ENCODE data around the gene CCER1. TPM values are rescaled to one million over a fixed set of nuclear protein-coding genes. Genes with fewer than 3 reads are reported as not detected.
A peak's percentile ranks its signal among the peaks of the same experiment; 100 is the strongest.

The CCER1 gene
- total and polyA plus RNA-seq, 2 donors (not counting 1 experiment from before 2014, with no cell fraction given), result not detected

- no peaks in the 10 kb centered on the region for H3K9me3 ChIP-seq (ENCODE audit: control insufficient read depth, insufficient read depth, low read depth, low read length)
- no peak for TF ChIP-seq EZH2 (IDR thresholded peaks at IDR 0.05; ENCODE audit: low read length, missing control alignments)
- TF ChIP-seq, protein P1, sequence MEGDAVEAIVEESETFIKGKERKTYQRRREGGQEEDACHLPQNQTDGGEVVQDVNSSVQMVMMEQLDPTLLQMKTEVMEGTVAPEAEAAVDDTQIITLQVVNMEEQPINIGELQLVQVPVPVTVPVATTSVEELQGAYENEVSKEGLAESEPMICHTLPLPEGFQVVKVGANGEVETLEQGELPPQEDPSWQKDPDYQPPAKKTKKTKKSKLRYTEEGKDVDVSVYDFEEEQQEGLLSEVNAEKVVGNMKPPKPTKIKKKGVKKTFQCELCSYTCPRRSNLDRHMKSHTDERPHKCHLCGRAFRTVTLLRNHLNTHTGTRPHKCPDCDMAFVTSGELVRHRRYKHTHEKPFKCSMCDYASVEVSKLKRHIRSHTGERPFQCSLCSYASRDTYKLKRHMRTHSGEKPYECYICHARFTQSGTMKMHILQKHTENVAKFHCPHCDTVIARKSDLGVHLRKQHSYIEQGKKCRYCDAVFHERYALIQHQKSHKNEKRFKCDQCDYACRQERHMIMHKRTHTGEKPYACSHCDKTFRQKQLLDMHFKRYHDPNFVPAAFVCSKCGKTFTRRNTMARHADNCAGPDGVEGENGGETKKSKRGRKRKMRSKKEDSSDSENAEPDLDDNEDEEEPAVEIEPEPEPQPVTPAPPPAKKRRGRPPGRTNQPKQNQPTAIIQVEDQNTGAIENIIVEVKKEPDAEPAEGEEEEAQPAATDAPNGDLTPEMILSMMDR (conservative IDR thresholded peaks at IDR 0.05 in 1 of 2, IDR thresholded peaks at IDR 0.05 in 1 of 2; ENCODE audit: low read depth in 1 of 2, low read length in 2 of 2), result no peak
- H3K27me3 ChIP-seq (ENCODE audit: control insufficient read depth, insufficient read depth, low read length), result no peaks in the 10 kb centered on the region
- no peaks in the 10 kb centered on the region for H3K79me2 ChIP-seq (ENCODE audit: control insufficient read depth, insufficient read depth, low read length)
- no peak overlapping the region for H3K4me3 ChIP-seq (replicated peaks in 1 of 4; ENCODE audit: control extremely low read depth in 1 of 4, insufficient read depth in 1 of 4, low read depth in 3 of 4, low read length in 4 of 4)
- H2AFZ ChIP-seq (ENCODE audit: low read length), result no peak overlapping the region
- H3K4me1 ChIP-seq (ENCODE audit: control insufficient read depth, extremely low read depth, insufficient read depth, low read length), result peaks cover 3% of the 10 kb centered on the region
- no peaks in the 10 kb centered on the region for H3K36me3 ChIP-seq (ENCODE audit: control insufficient read depth, insufficient read depth, low read length)
- H3K9ac ChIP-seq (ENCODE audit: insufficient read depth, low read length), result no peak overlapping the region
- DNase-seq (ENCODE audit: low read depth in 2 of 2), result no peak
- no peaks in the 10 kb centered on the region for H4K20me1 ChIP-seq (ENCODE audit: control insufficient read depth, extremely low read depth, insufficient read depth, low read length)
- H3K27ac ChIP-seq (ENCODE audit: insufficient read depth, low read length), result no peak overlapping the region
- H3K4me2 ChIP-seq (ENCODE audit: extremely low read depth, insufficient read depth, low read length), result no peak overlapping the region
Observed at GRCh38 chr12:90943255-90943654, 11.7 kb downstream of the CCER1 start.

DNA sequence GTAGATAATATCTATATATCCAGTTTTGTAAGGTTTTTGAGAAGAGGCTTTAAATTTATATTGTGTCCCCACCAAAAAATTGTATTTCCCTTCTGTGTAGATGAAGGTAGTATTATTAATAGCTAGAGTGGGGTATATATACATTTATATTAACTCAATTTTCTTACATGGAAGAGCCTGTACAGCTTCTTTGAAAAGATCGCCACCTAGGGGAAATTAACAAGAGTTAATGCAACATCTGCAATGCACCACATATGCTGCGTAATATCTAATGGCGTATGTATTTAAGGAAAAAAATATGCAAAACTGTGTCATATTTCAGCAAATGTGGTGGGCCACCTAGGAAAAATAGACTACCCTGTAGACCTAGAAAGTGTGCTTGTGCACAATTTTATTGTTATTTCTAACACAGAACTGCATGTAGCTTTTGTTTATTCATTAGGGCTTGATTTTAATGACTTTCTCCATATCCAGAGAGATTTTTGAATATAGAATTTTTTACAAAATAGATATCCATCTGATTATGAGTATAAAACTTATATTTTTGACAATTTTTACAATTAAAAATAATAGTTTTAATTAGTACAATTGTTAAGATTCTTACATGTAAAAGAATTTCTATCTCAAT lies 14.0 kb downstream of the CCER1 start:
- no peak for TF ChIP-seq EZH2 (IDR thresholded peaks at IDR 0.05; ENCODE audit: low read length, missing control alignments)
- TF ChIP-seq, protein P1 (conservative IDR thresholded peaks at IDR 0.05 in 1 of 2, IDR thresholded peaks at IDR 0.05 in 1 of 2; ENCODE audit: low read depth in 1 of 2, low read length in 2 of 2), result peak; percentile 56 to 66
- Histone ChIP-seq H3K79me2 (ENCODE audit: control insufficient read depth, insufficient read depth, low read length) (no peaks in the 10 kb centered on the region), H3K4me2 (ENCODE audit: extremely low read depth, insufficient read depth, low read length) (no peak overlapping the region), H3K36me3 (ENCODE audit: control insufficient read depth, insufficient read depth, low read length) (no peaks in the 10 kb centered on the region), H2AFZ (ENCODE audit: low read length) (no peak overlapping the region), H3K27me3 (ENCODE audit: control insufficient read depth, insufficient read depth, low read length) (no peaks in the 10 kb centered on the region), H3K4me3 (replicated peaks in 1 of 4; ENCODE audit: control extremely low read depth in 1 of 4, insufficient read depth in 1 of 4, low read depth in 3 of 4, low read length in 4 of 4) (no peak overlapping the region), H3K27ac (ENCODE audit: insufficient read depth, low read length) (no peak overlapping the region), H3K4me1 (ENCODE audit: control insufficient read depth, extremely low read depth, insufficient read depth, low read length) (peaks cover 3% of the 10 kb centered on the region), H3K9ac (ENCODE audit: insufficient read depth, low read length) (no peak overlapping the region), H4K20me1 (ENCODE audit: control insufficient read depth, extremely low read depth, insufficient read depth, low read length) (no peaks in the 10 kb centered on the region), H3K9me3 (ENCODE audit: control insufficient read depth, insufficient read depth, low read depth, low read length) (no peaks in the 10 kb centered on the region)
- peak; percentile 63 to 87 for DNase-seq (ENCODE audit: low read depth in 2 of 2)

- Histone ChIP-seq H3K9me3 (ENCODE audit: control insufficient read depth, insufficient read depth, low read depth, low read length) (no peaks in the 10 kb centered on the region), H3K27ac (ENCODE audit: insufficient read depth, low read length) (no peak overlapping the region), H3K9ac (ENCODE audit: insufficient read depth, low read length) (no peak overlapping the region), H4K20me1 (ENCODE audit: control insufficient read depth, extremely low read depth, insufficient read depth, low read length) (no peaks in the 10 kb centered on the region), H3K4me3 (replicated peaks in 1 of 4; ENCODE audit: control extremely low read depth in 1 of 4, insufficient read depth in 1 of 4, low read depth in 3 of 4, low read length in 4 of 4) (no peak overlapping the region), H2AFZ (ENCODE audit: low read length) (no peak overlapping the region), H3K79me2 (ENCODE audit: control insufficient read depth, insufficient read depth, low read length) (no peaks in the 10 kb centered on the region), H3K4me2 (ENCODE audit: extremely low read depth, insufficient read depth, low read length) (no peak overlapping the region), H3K27me3 (ENCODE audit: control insufficient read depth, insufficient read depth, low read length) (no peaks in the 10 kb centered on the region), H3K36me3 (ENCODE audit: control insufficient read depth, insufficient read depth, low read length) (no peaks in the 10 kb centered on the region), H3K4me1 (ENCODE audit: control insufficient read depth, extremely low read depth, insufficient read depth, low read length) (peaks cover 3% of the 10 kb centered on the region)
- peak; percentile 6 to 63 for DNase-seq (ENCODE audit: low read depth in 2 of 2)
- no peak for TF ChIP-seq EZH2 (IDR thresholded peaks at IDR 0.05; ENCODE audit: low read length, missing control alignments)
- TF ChIP-seq, protein P1 (conservative IDR thresholded peaks at IDR 0.05 in 1 of 2, IDR thresholded peaks at IDR 0.05 in 1 of 2; ENCODE audit: low read depth in 1 of 2, low read length in 2 of 2), result no peak
Observed at GRCh38 chr12:90939382-90939781, 15.6 kb downstream of the CCER1 start.

All from fibroblast of lung (primary cell).